ENCODE measurements around the gene HRH3. TPM values are rescaled to one million over a fixed set of nuclear protein-coding genes. Genes with fewer than 3 reads are reported as not detected.

HRH3 gene
- total RNA-seq, 1 donor from 2014 or later: not detected

DNA sequence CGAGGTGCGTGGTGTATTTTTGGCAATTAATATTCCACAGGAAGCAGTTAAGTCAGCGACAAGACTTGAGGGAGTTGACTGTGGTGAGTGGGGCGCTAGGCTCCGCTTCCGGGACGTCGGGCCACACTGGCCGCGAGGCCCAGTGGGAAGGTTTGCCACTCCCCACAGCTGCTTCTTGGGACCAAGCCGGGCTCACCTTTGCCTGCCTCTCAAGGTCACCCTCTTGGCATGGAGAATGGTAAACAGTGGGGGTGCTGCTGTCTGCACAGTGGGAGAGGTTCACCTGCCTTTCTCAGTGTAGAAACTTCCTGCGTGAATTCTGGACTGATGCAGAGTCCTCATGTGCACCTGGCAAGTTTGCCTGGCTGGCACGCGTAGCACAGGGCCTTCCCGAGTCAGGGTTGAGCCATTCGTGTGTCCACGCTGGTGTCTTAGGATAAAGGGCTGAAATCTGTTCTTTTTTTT is 24.6 kb upstream of the HRH3 start:
- DNase-seq (ENCODE audit: low spot score) (no peak), ATAC-seq (peak; percentile 71)

DNA sequence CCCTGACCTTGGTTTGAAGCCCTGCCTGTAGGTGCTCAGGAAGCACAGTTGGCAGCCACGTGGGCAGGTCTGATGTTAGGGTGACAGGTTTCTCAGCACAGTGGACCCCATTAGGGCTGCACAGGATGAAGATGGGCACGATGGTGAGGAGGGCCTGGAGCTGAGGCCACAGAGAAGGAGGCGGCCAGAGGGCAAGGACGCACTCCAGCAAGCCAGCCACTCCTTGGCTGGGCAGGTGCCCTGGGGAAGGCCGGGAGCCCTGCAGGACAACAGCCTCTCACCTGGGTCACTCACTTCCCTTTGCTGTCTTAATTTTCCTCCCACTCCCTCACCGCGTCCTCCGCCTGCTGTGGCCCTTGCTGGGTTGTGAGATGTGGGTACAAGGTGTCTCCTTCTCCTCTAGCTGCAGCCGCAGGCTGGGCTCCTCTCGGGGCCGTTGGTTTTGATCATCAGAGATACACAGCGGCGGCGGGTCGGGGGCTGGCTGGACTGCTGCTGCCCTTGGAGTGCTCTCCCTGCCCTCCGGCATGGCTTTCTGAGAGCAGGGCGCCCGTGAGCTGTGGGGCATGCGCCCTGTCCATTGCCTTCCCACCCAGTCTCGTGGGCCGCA is 23.9 kb upstream of the HRH3 start:
- DNase-seq (ENCODE audit: low spot score): no peak
- no peak for ATAC-seq

DNA sequence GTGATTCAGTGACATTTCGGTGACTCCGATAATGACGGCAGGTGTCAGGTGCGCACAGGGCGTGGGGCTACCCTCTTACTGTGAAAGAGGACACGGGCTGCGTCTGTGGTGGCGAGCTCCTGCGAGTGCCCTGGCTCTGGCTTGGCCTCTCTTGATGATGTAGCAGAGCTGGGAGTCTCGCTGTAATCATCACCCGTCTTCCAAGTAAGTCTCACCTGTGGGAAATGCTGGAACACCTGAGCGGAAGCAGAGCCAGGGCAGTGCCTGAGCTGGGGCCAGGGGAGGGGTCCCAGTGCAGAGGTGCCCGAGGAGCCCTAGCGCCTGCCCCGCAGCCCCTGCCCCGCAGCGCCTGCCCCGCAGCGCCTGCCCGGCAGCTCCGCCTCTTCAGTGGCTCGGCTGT is 23.0 kb upstream of the HRH3 start:
- DNase-seq (ENCODE audit: low spot score): no peak
- ATAC-seq: no peak

DNA sequence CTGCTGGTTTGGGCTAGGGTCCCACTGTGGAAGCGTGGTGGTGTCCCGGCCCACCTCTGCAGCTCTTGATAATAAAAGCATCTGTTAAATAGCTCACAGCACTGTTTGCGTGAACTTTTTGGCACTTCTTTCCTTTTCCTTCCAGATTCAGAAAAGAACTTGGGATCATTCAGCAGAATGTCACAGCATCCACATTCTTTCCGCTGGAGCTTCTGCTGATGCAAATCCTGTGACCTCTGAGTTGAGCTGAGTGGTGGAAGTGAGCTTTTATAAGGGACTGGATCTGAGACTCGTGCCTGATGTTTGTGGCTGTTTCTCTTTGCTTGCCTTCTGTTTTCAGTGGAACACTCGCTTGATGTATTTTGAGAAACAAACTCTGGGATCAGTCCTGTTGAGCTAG is 22.1 kb upstream of the HRH3 start:
- no peak for DNase-seq (ENCODE audit: low spot score)
- ATAC-seq: no peak

DNA sequence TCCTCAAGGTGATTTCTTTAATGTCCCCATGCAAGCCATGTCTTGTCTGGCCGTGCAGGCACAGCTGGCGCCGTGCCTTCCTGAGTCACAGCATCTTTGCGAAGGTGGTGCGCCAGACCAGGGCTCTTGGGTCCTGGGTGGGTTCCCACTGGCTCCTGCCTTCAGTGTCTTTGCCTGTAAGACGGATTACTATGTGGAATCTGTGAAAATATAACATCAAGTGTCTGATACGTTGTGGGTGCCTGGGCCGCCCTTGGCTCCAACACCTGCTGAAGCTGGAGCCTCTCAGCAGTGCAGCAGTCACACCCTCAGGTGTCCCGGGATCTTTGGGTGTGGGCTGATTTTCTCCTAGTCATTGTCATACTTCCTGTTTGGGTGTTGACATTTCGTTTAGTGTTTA is 21.4 kb upstream of the HRH3 start:
- DNase-seq (ENCODE audit: low spot score): no peak
- no peak for ATAC-seq

DNA sequence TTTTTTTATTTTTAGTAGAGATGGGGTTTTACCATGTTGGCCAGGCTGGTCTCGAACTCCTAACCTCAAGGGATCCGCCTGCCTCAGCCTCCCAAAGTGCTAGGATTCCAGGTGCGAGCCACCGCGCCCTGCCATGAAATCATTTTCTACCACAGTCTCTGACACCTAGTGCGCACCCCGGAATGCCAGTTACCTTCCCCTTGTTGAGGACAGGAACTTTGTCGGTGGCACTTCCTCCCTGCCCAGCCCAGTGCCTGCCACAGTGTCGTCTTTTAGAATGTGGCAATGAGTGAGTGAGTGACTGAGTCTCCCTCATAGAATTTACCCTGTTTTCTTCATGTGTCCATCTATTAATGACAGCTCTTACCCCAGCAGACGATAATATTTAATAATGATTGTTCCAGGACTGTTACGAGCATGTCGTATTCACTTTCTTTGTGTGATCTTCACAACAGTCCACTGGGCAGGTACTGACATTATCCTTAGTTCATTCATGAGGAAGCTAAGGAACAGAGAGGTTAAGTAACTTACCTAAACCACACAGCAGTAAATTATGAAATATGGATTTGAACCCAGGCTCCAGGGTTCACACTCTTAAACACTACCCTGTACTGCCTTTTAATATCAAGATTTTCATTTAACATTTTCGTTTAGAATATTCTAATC is 20.1 kb upstream of the HRH3 start:
- DNase-seq (ENCODE audit: low spot score) (no peak), ATAC-seq (no peak)

DNA sequence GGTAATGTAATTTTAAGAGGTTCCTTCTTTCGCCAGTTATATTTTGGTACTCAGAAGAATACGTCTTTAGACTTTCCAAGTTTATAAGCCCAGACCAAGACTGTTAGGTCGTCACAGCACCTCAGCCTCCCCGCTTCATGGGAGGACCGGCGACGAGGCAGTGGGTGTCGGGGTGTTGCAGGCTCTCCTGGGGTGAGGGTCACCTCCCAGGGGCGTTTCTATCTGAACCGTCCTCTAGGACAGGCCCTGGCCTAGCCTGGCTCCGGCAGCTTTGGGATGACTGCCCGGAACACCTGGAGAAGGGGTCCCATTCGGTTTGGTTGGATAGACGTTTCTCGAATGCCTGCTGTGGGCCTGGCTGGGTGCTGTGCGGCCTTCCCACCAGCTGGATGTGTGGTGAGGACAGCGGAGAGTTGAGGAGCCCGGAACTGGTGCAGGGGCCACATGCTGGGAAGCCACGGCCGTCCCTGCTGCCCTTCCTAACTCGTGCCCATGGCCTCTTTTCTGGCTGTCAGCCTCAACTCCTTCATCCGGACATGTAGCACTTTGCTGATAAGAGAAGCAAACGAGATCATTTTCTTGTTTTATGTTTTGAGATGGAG is 19.3 kb upstream of the HRH3 start:
- no peak for DNase-seq (ENCODE audit: low spot score)
- ATAC-seq: no peak

DNA sequence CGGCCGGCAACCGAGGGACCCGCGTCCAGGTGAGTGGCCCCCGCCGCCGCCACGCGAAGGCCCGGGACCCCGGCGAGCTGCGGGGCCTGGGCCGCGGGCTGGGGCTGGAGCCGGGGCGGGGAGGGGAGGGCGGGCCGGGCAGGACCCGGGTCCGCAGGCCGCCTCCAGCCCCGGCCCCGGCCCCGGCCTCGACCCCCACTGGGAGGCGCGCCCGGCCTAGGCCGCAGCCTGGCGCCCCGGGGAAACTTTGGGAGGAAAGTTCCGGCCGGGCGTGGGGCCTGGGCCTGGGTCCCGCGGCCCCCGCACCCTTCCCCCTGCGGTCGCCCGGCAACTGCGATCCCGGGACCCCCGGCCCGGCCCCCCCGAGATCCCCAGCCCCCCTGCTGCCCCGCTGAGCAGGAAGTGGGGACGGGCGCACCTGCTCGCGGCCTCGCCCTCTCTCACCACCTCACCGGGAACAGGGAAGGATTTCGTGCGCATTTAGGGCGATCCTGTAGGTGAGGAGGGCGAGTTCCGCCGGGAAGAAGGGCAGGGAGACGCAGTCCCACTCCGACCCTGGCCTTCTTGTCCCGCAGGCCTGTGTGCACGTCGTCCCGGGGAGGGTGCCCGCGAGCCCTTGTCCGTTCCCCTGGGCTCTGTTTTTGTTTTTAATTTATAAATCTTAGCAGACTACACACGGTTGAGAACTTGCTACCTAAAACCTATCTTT is 18.6 kb upstream of the HRH3 start:
- no peak for ATAC-seq
- DNase-seq (ENCODE audit: low spot score): no peak

DNA sequence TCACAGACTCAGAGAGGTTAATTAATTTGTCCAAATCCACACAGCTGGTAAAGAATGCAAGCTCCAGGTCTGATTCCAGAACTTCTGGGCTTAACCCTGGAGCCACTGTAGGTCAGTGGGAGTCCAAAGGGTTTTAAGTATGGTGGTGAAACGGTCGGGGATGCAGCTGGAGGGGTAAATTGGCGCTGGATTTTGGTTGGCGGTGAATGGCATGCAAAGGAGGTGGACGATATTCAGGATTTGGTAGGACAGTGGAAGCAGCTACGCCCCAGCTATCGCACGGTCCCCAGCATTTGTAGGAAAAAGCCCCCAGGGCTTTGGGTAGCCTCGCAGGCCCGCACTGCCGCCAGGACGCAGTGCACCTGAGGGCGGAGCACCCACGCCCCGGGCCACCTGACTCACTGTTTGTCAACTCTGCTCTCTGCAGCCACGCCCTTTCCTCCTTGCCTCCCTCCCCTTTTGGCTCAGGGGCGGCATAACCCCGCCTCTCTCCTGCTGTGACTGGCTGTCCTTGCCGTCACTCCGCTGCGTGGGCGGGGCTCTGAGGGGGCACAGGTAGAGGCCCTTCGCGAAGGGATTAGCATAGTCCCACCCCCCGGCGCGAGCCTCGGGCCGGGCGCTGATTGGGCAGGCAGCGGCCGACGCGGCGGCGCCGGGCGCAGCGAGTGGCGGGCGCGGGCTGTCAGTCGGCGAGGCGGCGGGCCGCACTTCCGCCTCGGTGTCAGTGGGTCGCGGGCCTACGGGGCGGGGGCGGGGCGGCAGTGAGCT is 17.9 kb upstream of the HRH3 start, which contains the start of gene OSBPL2:
Gene OSBPL2 (plus strand): TSS at position 721 of the 768 bp plus-strand sequence. CDS start 17,664 bp downstream, outside the sequence.
- DNase-seq (ENCODE audit: low spot score) (peak; percentile 100), ATAC-seq (peak; percentile 97)

DNA sequence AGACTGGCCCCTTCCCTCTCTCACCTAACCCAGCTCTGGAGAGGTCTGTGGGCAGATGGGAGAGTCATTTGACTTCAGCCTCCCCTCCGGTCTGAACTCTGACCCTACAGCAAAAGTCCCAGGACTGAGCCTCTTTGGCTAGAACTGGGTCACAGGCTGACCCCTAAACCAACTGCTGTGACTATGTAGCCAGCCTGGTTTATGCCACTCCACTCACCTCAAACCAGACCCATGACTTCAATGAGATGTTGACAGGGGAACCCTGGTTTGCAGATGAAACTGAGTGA is 17.4 kb upstream of the HRH3 start:
- DNase-seq (ENCODE audit: low spot score): no peak
- no peak for ATAC-seq

DNA sequence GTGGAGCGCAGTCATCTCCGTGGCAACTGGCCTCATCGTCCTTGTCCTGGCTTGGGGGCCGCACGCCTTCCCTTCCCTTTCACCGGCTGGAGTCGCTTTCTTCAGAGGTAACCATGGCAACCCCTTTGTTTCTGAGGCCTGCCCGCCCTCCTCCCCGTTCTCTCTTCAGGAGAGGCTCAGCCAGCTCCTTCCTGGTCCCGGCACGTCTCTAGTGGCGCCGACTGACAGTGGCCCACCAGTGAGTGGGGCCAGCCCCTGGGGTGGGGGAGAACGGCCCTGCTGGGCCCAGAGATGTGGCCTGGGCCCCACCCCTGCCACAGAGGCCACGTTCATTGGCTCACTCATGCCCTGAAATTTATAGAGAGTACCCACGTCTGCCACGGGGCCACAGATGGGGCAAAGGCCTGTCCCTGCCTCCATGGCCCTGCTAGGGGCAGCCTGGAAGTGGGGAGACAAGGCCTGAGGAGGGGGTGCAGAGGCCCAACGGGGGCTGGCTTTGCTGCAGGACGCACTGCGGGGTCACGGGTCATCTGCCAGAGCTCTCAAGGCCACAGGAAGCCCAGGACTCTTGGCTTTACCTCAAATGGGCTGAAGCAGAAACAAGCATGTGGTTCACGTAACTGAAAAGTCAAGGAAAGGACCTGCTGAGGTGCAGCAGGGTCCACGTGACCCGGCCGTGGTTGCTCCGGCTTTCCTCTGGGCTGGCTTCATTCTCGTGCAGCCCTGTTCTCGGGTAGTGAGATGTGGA is 16.9 kb upstream of the HRH3 start:
- no peak for DNase-seq (ENCODE audit: low spot score)
- ATAC-seq: no peak

DNA sequence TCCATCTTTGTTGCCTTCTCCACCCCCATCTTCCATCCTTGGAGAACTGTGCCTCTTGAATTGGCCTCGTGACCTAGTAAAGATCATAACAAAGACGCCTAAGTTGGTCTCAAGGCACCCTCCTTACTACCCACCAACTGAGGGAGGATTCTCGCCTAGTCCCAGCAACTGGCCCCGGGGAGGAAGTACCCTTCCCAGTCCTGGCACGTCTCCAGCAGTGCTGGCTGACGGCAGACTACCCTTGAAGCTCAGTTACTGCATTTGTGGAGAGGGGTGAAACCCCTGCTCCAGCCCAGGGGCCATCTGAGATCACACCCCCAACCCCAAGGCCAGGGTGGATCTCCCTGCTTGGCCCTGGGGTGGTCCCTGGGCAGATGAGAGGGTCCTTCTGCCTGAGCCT is 16.1 kb upstream of the HRH3 start:
- ATAC-seq: no peak
- no peak for DNase-seq (ENCODE audit: low spot score)

DNA sequence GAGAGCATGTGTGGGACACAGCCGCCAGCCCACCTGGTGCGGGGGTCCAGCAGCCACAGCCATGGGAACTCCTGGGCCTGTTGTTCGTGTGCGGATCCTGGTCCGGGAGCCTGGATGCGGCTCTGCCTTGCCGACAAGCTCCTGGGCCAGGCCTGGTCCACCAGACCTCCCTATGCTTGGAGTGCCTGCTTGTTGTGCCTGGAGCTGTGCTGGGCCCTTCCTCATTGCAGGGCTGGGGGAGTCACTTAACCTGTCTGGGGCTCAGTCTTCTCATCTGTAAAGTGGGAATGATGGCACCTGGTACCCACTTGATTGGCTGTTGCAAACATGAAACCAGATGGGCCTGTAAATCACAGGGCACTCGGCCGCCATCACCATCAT is 15.7 kb upstream of the HRH3 start:
- no peak for ATAC-seq
- no peak for DNase-seq (ENCODE audit: low spot score)

DNA sequence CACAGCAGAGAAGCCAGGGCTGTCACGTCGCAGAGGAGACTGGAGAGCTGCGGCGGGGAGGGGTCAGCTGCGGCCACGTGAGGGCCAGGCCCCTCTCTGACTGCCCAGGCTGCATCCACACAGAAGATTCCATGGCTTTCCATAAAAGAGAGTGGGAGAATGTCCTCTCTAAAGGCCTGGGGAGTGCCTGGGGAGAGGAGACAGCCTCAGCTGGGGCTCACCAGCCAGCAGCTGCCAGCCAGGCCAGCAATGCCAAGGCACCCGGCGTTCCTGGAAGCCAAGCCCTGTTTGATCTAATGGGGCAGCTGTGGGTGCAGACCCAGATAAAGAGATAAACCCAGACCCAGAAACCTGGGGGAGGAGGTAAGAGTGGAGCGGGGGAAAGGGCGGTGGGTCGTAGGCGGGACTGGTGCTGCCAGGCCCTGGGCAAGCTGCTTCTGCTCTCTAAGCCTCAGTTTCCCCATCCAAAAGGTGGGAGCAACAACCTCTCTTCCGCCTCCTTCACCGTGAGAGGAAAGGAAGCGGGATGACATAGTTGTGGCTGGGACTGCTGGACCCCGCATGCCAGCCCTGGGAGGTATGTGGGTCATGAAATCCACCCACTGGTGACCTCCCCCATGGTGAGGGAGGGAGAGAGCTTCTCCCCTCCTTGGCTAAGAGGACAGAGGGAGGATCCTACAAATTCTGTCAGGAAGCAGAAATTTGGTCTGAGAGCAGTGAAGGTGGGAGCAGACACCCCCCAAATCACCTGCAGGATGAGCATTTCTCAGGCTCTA is 15.1 kb upstream of the HRH3 start:
- no peak for DNase-seq (ENCODE audit: low spot score)

DNA sequence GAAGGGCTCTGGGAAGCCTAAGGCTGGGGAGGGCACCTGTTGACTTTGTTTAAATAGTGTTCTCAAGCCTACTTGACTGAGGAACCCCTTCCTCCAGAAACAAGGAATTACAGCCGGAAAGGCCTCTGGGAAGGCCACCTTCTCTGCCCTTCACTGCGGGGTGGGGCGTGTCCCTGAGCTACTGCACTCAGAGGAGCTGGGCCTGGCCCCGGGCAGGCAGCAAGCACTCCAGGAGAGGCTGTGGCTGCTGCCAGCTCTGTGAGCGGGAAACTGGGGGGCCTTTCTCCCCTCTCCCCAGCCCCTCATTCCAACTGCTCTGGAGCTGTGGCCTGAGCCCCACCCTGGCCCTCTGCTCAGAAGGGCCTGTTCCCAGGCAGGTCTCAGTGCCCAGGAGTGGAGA is 14.3 kb upstream of the HRH3 start:
- no peak for DNase-seq (ENCODE audit: low spot score)
- ATAC-seq: no peak

More for the DNA sequence above, 15.1 kb upstream of the HRH3 start:
- ATAC-seq: no peak

DNA sequence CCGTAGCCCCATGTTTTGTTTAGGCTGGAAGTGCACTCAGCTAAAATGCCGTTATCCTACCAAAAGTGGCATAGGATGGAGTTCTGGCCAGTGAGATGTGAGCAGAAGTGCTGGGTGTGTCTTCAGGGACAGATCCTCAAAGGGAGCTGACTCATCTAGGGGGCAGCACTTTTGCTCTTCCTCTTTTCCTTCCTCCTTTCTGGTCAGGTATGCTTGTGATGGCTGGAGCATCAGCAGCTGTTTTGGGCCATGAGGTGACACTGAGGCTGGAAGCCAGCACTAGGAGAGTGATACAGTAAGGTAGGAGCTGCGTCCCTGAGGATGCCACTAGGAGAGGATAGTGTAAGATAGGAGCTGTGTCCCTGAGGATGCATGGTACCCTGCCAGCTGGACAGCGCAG is 13.6 kb upstream of the HRH3 start:
- ATAC-seq (no peak), DNase-seq (ENCODE audit: low spot score) (no peak)

DNA sequence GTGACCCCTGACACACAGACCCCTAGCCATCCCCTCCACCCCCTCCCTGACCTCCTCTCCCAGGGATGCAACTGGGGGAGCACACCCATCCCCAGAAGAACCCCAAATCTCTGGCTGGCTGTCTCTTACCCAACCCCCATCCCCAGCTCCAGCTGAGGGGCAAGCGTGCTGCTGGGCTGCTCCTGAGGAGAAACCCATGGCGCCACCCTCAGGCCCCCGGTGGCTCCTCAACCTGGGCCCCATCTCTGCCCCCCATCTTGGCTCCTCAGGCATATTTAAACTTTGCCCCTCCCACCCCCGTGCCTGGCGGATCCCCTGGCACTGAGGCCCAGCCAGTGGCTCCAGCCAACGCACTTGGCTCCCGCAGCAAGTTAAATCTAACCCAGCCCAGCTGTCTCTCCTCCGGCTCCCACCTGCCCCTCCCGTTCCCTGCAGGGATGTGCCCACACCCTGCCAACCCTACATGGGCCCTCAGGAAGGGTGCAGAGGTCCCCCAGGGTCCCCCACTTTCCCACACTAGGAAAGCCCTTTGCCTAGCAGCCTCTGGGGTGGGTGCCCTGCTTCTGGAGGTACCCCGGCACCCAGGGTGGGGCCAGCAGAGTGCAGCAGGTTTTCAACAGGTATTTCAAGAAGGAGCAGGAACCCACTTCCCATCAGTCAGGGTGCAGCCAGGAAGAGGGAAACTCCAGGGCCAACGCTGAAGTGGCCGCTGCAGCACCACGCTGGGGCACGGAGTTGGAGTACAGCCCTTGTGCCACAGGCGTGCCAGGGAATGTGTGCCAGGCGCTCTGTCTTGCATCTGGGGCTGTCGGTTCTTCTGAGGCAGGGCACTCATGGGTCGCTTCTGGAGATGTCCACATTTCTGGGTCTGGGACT is 12.9 kb upstream of the HRH3 start:
- ATAC-seq: no peak
- DNase-seq (ENCODE audit: low spot score): no peak

DNA sequence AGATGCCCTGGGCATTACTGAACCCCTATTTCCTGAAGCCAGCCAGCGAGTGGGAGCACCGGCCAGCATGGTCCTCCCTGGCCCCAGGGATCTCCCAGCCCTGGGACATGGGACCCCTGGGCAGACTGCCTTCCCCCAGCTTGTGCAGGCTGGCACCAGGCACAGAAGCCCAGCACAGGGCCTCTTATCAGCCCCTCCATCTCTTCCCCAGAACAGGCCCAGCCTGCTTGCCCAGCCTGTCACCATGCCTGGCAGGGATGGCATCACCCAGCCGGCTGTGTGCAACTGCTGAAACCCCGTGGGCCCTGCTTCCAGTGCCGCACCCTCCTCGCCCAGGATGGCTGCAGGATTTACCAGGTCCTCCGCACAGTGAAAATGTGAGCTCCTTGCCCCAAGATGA is 12.1 kb upstream of the HRH3 start:
- DNase-seq (ENCODE audit: low spot score) (no peak), ATAC-seq (no peak)

DNA sequence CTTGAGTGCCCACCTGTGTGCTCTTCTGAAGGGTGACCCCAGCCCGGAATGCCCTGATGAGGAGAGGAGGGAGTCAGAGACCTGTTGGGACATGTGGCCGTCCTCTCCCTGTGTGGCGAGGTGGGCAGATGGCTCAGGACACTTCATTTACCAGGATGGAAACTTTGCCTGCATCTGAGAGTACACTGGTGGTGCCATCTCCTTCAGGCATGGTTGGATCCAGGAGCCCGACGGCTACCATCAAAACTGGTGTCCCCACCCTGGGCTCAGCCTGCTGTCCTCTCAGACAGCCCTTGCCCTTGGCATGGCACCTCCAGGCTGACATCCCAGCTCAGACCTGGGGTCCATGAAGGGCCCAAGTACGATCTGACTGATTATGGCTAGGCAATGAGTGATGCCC is 11.2 kb upstream of the HRH3 start:
- no peak for DNase-seq (ENCODE audit: low spot score)
- ATAC-seq: no peak

Data from left lobe of liver (tissue), 2 donors.